ENCODE data around the gene FN1.

FN1 gene

GRCh38 chr2:215432759-215433594 is 2.9 kb downstream of the FN1 start:
- H3K9me3 Mint-ChIP-seq, result no peaks in the 10 kb centered on the region
- H3K36me3 Mint-ChIP-seq (ENCODE audit: low read depth), result no peaks in the 10 kb centered on the region
- H3K4me1 Mint-ChIP-seq (ENCODE audit: low read depth), result peaks cover 18% of the 10 kb centered on the region
- peaks cover 75% of the 10 kb centered on the region for H3K27me3 Mint-ChIP-seq
- no peak overlapping the region for H3K4me3 Mint-ChIP-seq
- H3K27ac Mint-ChIP-seq, result no peak overlapping the region

GRCh38 chr2:215431778-215432758 is 3.8 kb downstream of the FN1 start:
- H3K36me3 Mint-ChIP-seq (ENCODE audit: low read depth), result no peaks in the 10 kb centered on the region
- H3K4me1 Mint-ChIP-seq (ENCODE audit: low read depth), result peaks cover 16% of the 10 kb centered on the region

GRCh38 chr2:215431290-215431689 is 4.6 kb downstream of the FN1 start:
- H3K27me3 Mint-ChIP-seq, result peaks cover 63% of the 10 kb centered on the region
- H3K4me3 Mint-ChIP-seq, result no peak overlapping the region
- no peaks in the 10 kb centered on the region for H3K36me3 Mint-ChIP-seq (ENCODE audit: low read depth)
- H3K9me3 Mint-ChIP-seq, result no peaks in the 10 kb centered on the region
- H3K4me1 Mint-ChIP-seq (ENCODE audit: low read depth), result peaks cover 9% of the 10 kb centered on the region
- no peak overlapping the region for H3K27ac Mint-ChIP-seq

More at GRCh38 chr2:215431778-215432758, 3.8 kb downstream of the FN1 start:
- Mint-ChIP-seq H3K4me3 (no peak overlapping the region), H3K27ac (no peak overlapping the region), H3K9me3 (no peaks in the 10 kb centered on the region), H3K27me3 (peaks cover 71% of the 10 kb centered on the region)

- no peaks in the 10 kb centered on the region for H3K9me3 Mint-ChIP-seq
- H3K36me3 Mint-ChIP-seq (ENCODE audit: low read depth), result no peaks in the 10 kb centered on the region
- no peak overlapping the region for H3K4me3 Mint-ChIP-seq
- H3K4me1 Mint-ChIP-seq (ENCODE audit: low read depth), result peaks cover 6% of the 10 kb centered on the region
- peaks cover 64% of the 10 kb centered on the region for H3K27me3 Mint-ChIP-seq
- no peak overlapping the region for H3K27ac Mint-ChIP-seq
Measured at GRCh38 chr2:215430528-215431187, 5.2 kb downstream of the FN1 start.

- Mint-ChIP-seq H3K27me3 (peaks cover 59% of the 10 kb centered on the region), H3K9me3 (no peaks in the 10 kb centered on the region), H3K27ac (no peak overlapping the region), H3K4me3 (no peak overlapping the region), H3K36me3 (ENCODE audit: low read depth) (no peaks in the 10 kb centered on the region), H3K4me1 (ENCODE audit: low read depth) (no peaks in the 10 kb centered on the region)
Measured at GRCh38 chr2:215429424-215429823, 6.4 kb downstream of the FN1 start.

GRCh38 chr2:215428060-215428910 is 7.6 kb downstream of the FN1 start:
- H3K27ac Mint-ChIP-seq, result no peak overlapping the region
- H3K9me3 Mint-ChIP-seq, result no peaks in the 10 kb centered on the region
- H3K36me3 Mint-ChIP-seq (ENCODE audit: low read depth), result no peaks in the 10 kb centered on the region
- H3K4me1 Mint-ChIP-seq (ENCODE audit: low read depth), result no peaks in the 10 kb centered on the region
- peaks cover 64% of the 10 kb centered on the region for H3K27me3 Mint-ChIP-seq
- no peak overlapping the region for H3K4me3 Mint-ChIP-seq

- peaks cover 64% of the 10 kb centered on the region for H3K27me3 Mint-ChIP-seq
- no peak overlapping the region for H3K4me3 Mint-ChIP-seq
- no peak overlapping the region for H3K27ac Mint-ChIP-seq
- no peaks in the 10 kb centered on the region for H3K9me3 Mint-ChIP-seq
- no peaks in the 10 kb centered on the region for H3K4me1 Mint-ChIP-seq (ENCODE audit: low read depth)
- no peaks in the 10 kb centered on the region for H3K36me3 Mint-ChIP-seq (ENCODE audit: low read depth)
Measured at GRCh38 chr2:215427585-215427984, 8.3 kb downstream of the FN1 start.

- no peak overlapping the region for H3K4me3 Mint-ChIP-seq
- no peak overlapping the region for H3K27ac Mint-ChIP-seq
- peaks cover 67% of the 10 kb centered on the region for H3K27me3 Mint-ChIP-seq
- H3K4me1 Mint-ChIP-seq (ENCODE audit: low read depth), result no peaks in the 10 kb centered on the region
- H3K9me3 Mint-ChIP-seq, result no peaks in the 10 kb centered on the region
- H3K36me3 Mint-ChIP-seq (ENCODE audit: low read depth), result no peaks in the 10 kb centered on the region
Measured at GRCh38 chr2:215425021-215425782, 10.7 kb downstream of the FN1 start.

GRCh38 chr2:215423928-215424540 is 11.8 kb downstream of the FN1 start:
- H3K36me3 Mint-ChIP-seq (ENCODE audit: low read depth), result no peaks in the 10 kb centered on the region
- no peak overlapping the region for H3K27ac Mint-ChIP-seq
- H3K27me3 Mint-ChIP-seq, result peaks cover 59% of the 10 kb centered on the region
- no peak overlapping the region for H3K4me3 Mint-ChIP-seq
- H3K9me3 Mint-ChIP-seq, result no peaks in the 10 kb centered on the region
- H3K4me1 Mint-ChIP-seq (ENCODE audit: low read depth), result no peaks in the 10 kb centered on the region

- Mint-ChIP-seq H3K4me1 (ENCODE audit: low read depth) (no peaks in the 10 kb centered on the region), H3K27ac (no peak overlapping the region), H3K27me3 (peaks cover 58% of the 10 kb centered on the region), H3K9me3 (no peaks in the 10 kb centered on the region), H3K36me3 (ENCODE audit: low read depth) (no peaks in the 10 kb centered on the region), H3K4me3 (no peak overlapping the region)
Measured at GRCh38 chr2:215423234-215423633, 12.6 kb downstream of the FN1 start.

GRCh38 chr2:215422676-215423075 is 13.2 kb downstream of the FN1 start:
- Mint-ChIP-seq H3K4me1 (ENCODE audit: low read depth) (no peaks in the 10 kb centered on the region), H3K9me3 (no peaks in the 10 kb centered on the region), H3K36me3 (ENCODE audit: low read depth) (no peaks in the 10 kb centered on the region), H3K27me3 (peaks cover 57% of the 10 kb centered on the region), H3K4me3 (no peak overlapping the region), H3K27ac (no peak overlapping the region)

GRCh38 chr2:215421859-215422461 is 13.9 kb downstream of the FN1 start:
- no peaks in the 10 kb centered on the region for H3K4me1 Mint-ChIP-seq (ENCODE audit: low read depth)
- H3K9me3 Mint-ChIP-seq, result no peaks in the 10 kb centered on the region
- no peak overlapping the region for H3K4me3 Mint-ChIP-seq
- peaks cover 59% of the 10 kb centered on the region for H3K27me3 Mint-ChIP-seq
- H3K27ac Mint-ChIP-seq, result no peak overlapping the region
- H3K36me3 Mint-ChIP-seq (ENCODE audit: low read depth), result no peaks in the 10 kb centered on the region

- no peaks in the 10 kb centered on the region for H3K4me1 Mint-ChIP-seq (ENCODE audit: low read depth)
- H3K27me3 Mint-ChIP-seq, result peaks cover 60% of the 10 kb centered on the region
- H3K27ac Mint-ChIP-seq, result no peak overlapping the region
- H3K9me3 Mint-ChIP-seq, result no peaks in the 10 kb centered on the region
- no peaks in the 10 kb centered on the region for H3K36me3 Mint-ChIP-seq (ENCODE audit: low read depth)
- H3K4me3 Mint-ChIP-seq, result no peak overlapping the region
Measured at GRCh38 chr2:215420471-215420935, 15.4 kb downstream of the FN1 start.
